CMK (cell line): Measurements from ENCODE around the gene FBRS.

Experiments used
- DNase-seq: peaks from one replicate; pipeline ENCODE4 v3.0.0-alpha.2; 2010; ENCODE audit warnings: low read depth

Gene FBRS

DNA sequence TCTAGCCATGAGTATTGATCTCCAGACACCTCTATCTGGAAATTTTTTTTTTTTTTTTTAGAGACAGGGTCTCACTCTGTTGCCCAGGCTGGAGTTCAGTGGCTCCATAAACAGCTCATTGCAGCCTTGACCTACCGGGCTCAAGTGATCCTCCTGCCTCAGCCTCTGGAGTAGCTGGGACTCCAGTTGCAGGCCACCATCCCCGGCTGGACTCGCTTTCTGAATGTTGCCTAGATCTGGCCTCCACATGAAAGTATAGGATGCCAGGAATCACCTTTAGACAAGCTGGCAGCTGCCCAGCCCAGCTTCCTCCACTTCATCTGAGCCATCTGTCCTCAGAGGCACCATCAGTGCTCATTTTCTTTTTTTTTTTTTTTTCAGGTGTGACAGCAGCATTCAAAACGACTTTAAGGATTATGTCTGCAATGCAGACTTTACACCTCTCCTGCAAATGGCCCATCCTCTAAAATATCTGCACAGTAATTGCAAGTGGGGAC lies 13.8 kb upstream of the FBRS start:
- DNase-seq = no peak

DNA sequence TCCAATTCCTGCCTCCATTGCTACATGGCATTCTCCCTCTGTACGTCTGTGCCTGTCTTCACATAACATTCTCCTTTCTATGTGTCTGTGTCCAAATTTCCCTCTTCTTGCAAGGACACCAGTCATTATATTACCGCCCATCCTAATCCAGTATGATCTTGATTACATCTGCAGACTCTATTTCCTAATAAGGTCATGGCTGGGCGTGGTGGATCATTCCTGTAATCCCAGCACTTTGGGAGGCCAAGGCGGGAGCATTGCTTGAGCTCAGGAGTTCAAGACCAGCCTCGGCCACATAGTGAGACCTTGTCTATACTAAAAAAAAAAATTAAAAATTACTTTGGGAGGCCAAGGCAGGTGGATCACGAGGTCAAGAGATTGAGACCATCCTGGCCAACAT lies 12.5 kb upstream of the FBRS start:
- DNase-seq = no peak

DNA sequence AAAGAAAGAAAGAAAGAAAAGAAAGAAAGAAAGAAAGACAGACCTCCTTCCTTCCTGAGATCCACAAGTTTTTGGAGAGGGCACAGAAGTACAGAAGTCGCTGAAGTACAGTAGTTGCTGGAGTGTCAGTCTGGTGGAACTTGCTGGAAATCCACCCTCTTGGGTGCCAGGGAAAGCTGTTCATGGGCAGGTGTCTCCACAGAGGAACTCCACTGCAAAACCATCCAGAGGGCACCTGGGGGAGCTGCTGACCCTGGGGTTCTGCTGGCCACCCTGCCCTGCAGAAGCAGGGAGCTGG lies 11.0 kb upstream of the FBRS start:
- no peak for DNase-seq

DNA sequence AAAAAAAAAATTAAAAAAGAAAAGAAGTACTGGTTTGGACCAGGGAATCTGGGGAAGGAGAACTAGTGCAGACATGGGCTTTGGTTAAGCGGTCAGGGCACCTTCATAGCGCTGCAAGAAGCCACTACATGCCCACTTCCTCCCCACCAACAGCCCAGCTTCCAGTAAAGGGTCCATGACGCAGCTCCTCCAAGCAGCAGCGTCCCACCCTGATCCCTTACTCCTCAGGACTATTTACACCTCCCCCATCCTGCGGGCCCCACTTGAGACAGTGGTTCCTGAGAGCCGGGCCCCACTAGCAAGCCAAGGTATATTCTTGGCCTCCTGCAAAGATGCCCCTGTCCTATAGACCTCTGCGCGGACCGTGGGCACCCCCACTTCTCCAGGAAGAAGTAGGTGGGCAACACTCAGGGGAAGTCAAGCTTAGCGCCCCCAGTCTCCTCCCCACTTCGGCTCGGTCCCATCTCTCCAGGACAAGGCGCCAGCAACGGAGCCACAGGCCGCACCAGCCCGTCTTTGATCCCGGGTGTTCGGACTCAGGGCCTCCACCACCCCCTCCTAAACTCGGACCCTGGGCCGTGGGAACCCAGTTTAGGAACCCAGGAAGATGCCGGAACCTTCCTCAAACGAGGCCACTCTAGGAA lies 8.4 kb upstream of the FBRS start:
- peak; percentile 36 for DNase-seq

DNA sequence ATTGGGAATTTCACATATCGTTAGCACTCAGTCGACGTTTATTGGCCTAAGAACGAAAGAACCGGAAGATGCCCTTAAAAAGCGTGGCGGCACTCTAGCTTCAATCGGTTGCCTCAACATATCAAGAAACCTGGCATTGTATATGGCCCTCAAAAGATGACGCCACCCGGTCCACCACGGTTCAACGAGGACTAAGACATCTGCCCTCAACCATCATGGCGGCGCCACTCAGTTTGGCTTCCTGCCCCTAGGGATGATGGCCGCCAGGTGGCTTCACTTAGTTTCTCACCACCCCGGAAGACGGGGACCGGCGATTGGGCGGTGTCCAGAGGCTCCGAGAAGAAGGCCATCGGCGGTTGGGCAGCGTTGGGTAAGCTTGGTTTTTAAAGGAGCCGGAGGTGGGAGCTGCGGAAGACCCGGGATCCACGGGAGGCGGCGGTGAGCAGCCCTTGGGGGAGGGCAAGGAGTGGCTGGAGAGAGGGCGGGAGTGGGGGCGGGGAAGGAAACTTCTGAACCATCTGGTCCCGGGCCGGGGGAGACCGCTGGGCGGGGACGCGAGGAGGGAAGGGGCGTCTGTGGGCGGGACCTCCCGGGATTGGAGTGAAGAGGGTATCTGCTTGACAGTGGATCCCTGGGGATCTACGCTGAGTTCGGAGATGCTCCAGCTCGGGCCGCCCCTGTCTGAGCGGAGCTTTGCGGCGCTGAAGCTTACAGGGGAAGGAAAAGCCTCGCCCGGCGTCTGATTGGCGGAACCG lies 7.7 kb upstream of the FBRS start, which contains the start of gene PRR14:
Gene PRR14, plus strand, starts transcription at position 592 of the 755 bp plus-strand sequence. CDS start 686 bp downstream, outside the sequence.
- DNase-seq = peak; percentile 97

DNA sequence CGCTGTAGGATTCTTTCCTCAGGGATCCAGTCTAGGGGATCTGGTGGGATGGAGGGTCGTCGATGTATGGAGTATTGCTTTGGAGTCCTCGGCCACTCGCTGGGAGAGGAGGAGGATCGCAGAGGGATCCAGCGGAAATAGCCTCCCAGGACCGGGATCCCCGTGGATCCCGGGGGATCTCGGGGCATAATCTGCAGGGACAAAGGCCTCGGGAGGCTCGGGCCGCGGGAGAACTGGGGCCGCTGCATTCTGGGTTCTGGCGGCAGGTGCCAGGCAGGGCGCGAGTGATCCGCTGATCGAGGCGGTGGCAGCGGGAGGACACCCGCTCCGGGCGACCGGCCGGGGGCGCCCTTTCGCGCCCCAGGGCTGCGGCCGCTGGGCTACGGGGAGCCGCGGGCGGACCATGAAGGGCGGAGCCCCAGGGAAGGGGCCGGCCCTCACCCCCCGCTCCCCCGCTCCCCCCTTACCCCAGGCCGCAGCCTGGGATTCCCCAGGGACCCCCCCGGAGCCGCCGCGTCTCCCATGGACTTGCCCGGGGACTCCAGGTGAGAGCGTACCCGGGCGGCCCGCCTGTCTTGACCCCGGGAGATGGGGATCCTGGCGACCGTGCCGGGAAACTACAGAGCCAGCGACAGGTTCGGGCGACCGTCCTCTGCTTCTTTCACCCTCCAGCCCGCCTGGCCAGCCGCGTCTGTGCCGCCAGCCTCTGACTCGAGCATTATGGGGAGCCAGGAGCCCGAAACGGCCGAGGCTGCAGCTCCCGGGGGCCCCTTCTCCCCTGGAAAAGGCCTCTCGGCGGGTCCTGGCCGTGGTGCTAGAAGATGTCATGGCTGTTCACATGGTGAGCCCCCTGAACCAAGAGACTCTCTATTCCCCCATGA lies 6.9 kb upstream of the FBRS start:
- peak; percentile 56 for DNase-seq

DNA sequence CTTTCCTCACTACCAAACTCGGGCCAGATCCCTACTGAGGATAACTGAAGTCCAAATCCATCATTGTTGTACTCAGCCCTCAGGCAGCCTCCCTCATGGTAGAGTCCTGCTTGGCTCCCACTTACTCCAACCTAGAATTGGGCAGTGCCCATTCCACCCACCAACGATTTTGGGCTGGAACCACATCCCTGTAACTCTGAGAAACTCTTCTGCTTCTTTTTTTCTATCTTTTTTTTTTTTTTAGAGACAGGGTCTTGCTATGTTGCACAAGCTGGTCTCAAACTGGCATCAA lies 6.3 kb upstream of the FBRS start:
- DNase-seq = no peak

DNA sequence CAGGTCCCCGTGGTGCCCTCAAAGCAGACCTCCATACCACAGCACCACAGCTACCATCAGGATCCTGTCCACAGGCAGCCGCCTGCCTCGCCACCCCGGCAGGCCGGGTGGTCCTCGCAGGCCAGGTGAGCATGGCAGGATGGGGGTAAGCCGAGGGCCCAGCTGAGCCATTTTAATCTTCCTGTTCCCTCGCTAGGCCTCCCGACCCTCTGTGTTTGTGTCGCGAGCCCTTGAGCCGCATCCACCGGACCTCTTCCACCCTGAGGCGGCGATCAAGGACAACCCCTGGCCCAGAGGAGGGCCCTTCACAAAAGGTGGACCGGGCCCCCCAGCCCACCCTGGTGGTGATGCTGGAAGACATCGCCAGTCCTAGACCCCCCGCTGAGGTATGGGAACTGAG lies 5.5 kb upstream of the FBRS start:
- DNase-seq = no peak

DNA sequence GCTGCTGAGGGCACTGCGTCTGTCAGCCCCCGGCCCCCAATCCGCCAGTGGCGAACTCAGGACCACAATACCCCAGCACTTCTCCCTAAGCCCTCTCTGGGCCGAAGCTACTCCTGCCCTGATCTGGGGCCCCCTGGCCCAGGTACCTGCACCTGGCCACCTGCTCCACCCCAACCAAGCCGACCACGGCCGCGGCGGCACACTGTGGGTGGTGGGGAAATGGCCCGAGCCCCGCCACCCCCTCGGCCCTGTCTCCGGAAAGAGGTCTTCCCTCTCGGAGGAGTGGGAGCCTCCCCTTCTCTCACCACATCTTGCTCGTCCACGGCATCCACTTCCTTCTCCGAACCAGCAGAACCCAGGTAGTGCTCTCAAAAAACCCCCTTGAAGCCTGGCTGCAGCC lies 3.4 kb upstream of the FBRS start:
- DNase-seq = no peak

DNA sequence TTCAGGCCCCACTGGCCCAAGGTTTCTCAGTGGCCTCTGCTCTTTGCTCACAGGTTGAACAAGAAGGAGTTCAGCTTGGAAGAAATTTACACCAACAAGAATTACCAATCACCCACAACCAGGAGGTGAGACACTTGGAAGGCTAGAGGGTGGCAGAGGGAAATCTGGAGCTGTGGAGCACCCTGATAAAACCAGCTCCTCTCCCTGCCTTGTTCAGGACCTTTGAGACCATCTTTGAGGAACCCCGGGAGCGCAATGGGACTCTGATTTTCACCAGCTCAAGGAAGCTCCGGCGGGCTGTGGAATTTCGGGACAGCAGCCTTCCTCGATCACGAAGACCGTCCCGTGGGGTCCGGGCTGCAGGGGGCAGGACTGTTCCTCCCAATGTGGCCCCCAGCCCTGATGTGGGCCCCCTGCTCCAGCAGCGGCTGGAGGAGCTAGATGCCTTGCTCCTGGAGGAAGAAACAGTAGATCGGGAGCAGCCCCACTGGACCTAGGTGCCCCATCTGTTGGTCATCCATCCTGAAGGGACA lies 2.4 kb upstream of the FBRS start:
- no peak for DNase-seq

DNA sequence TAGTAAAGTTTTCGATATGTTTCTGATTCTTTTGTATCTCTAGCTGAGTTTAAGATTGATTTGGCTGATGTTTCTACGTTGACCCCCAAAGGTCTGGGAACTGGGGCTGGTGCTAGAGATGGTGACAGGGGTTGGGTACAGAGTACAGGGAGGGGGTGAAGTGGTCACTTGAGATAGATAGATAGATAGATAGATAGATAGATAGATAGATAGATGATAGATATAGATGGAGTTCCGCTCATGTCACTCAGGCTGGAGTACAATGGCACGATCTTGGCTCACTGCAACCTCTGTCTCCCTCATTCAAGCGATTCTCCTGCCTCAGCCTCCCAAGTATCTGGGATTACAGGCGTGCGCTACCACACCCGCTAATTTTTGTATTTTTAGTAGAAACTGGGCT lies 1.8 kb upstream of the FBRS start:
- no peak for DNase-seq

DNA sequence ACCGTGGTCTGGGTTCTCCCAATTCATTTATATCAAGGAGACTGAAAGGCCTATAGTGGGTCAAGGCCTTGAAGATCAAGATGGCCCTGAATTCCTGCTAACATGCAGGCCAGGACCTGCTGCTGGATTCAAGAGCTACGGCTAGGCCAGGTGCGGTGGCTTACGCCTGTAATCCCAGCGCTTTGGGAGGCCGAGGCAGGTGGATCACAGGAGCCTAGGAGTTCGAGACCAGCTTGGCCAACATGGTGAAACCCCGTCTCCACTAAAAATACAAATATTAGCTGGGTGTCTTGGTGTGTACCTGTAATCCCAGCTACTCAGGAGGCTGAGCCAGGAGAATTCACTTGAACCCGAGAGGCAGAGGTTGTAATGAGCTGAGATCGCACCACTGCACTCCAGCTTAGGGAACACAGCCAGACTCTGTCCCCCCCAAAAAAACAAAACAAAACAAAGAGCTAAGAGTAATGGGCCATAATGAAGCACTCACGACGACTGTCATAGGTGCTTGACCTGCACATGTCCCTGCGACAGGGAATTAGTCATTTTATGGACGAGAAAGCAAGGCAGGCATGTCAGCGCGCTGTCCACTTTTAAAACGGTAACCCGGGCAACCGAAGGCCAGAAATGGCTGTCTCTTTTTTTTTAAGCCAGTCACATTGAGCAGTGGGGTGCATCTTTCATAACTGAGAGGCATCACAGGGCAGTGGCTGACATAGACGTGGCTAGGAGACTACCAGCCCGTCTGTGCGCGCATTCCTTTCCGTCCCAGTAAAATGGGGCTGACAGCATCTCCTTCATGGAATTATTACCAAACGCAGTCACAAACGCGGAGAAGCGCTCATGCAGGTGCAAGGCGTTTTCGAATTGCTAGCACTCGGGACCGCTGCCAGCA lies 1.0 kb upstream of the FBRS start:
- DNase-seq = no peak

DNA sequence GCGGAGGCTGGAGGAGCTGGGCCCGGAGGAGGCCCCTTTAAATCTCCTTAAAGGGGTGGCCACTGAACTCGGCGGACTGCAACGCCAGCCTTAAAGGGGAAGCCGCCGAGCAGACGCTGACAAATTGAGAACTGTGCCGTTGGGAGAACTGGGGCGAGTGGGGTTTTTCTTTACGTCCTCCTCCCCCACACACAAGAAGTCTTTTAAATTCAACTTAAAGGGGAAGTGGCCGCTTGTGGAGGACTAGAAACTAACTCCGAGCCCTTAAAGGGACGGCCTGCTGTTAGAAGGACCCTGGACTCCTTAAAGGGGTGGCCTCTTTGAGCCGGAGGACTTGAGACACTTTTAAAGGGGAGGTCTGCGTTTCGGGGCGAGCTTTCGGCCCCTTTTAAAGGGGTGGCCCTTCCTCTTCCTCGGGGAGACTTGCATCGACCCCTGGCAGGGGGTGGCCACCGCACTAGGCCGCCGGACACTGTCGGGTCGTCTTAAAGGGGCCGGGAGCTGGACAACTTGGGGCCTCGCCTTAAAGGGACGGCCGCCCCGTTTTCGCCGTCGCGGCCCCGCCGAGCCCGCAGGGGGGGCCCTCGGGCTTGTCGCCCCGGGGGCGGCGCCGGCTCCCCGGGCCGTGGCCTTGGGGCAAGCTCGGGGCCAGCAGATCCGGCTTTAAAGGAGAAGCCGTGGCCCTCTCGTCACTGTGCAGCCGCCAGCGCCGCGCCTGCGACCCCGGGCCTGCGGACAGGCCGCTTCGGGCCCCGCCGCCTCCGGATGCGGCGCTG lies 688 bp downstream of the FBRS start:
- peak; percentile 88 for DNase-seq

DNA sequence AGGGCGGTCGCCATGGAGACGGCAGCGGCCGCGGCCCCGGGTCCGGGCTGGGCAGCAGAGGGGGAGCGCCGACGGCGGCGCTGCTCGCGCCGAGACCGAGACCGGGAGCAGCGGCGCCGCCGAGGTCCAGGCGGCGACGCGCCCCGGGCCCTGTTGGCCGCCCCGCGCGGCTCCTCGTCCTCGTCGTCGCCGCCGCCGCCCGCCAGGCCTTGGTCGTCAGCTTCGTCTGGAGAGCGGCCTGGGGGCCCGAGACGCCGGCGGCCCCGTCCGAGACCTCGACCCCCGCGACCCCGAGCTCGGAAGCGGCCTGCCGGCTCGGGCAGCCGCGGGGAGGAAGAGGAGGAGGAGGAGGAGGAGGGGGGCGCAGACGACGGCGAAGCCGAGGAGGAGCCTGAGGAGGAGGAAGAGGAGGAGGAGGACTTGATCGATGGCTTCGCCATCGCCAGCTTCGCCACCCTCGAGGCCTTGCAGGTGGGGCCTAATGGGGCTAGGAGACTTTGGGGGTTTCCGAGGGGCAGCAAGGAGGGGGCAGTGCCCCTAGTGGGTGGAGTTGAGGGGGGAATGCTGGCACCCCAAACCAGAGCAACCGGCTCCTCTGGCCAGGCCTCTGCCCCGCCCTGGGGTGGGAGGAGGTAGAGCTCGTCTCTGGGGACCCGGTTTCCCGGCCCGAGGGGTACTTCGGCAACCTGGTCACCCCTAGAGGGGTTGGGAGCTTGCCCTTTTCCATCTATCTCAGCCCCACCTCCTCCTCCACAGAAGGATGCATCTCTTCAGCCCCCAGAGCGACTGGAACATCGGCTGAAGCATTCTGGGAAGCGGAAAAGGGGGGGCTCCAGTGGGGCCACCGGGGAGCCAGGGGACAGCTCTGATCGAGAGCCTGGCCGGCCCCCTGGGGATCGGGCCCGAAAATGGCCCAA lies 1.5 kb downstream of the FBRS start:
- DNase-seq = peak; percentile 39

DNA sequence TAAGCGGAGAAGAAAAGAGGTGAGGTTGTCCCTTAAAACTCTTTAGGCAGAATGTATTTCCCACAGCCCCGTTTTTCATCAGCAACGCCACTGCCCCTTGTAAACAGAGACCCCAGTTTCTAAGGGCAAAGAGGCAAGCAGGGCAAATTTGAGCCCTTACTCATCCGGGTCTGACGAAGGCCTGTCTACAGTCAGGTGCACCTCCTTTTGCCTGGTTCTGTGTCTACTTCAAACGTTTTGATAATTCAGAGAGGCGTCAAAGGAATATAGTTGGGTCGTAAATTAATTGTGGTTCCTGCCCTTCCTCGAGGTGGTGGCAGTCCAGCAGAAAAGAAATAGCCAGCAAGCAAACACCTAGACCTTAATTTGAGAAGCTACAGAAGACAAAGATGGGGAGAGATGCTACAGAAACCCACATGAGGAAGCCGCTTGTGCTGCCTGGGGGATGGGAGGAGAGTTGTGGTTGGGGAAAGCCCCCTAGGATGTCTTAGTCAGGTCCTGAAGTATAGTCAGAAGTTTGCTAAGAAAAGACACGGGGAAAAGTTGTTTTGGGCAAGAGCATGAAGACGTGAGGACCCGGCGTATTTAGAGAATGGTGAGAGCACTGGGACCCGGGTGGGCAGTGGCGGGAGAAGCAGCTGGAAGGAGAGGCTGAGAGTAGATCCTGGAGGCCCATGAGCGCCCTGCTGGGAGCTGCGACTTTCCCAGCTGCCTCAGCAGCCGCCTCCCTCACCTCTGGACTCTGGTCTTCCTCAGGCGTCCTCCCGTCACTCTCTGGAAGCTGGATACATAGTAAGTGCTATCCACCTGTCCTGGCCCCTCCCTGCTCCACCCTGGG lies 2.4 kb downstream of the FBRS start:
- DNase-seq = no peak

DNA sequence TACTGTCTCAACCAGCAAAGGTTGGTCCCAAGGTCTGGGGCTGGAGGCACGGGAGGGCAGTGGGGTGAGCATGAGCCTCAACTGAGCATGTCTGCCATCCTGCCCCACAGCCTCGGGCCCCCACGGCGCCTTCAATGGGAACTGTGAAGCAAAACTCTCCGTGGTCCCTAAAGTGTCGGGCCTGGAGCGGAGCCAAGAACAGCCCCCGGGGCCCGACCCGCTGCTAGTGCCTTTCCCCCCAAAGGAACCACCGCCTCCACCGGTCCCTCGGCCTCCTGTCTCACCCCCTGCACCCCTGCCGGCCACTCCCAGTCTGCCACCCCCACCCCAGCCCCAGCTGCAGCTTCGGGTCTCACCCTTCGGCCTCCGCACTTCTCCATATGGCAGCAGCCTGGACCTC lies 4.2 kb downstream of the FBRS start:
- DNase-seq = no peak

DNA sequence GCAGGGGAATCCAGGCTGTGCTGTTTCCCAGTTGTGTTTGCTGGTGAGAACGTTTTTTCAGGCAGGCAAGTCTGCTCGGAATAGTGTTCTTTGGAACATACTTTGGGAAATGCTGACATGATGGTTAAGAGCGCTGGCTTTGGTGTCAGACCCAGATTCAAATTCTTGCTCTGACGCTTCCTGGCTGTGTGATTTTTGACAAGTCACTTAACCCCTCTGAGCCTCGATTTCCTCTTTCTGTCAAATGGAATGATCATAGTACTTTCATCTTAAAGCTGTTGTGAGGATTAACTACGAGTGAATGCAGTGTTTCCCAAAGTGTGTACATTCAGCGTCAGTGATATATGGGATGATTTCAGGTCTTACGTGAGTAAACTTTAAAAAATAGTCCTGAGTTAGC lies 4.8 kb downstream of the FBRS start:
- no peak for DNase-seq

DNA sequence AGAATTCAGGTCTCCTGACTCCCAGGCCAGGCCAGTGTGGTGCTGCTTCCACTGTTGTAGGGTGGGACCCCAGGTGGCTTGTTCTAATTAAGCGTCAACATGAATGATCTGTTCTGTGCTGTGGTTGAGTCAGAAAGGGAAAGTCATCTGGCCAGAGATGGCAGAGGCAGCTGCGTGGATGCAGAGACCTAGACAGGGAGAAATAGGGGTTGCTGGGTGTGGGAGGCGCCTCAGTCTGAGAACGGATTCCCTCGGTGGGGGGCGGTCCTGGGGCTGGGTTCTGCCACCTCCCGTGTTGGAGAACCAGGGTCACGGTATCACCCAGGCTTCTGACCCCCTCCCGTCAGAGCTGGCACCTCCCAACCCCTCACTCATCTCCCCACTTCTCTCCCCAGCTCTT lies 5.6 kb downstream of the FBRS start:
- DNase-seq = no peak

DNA sequence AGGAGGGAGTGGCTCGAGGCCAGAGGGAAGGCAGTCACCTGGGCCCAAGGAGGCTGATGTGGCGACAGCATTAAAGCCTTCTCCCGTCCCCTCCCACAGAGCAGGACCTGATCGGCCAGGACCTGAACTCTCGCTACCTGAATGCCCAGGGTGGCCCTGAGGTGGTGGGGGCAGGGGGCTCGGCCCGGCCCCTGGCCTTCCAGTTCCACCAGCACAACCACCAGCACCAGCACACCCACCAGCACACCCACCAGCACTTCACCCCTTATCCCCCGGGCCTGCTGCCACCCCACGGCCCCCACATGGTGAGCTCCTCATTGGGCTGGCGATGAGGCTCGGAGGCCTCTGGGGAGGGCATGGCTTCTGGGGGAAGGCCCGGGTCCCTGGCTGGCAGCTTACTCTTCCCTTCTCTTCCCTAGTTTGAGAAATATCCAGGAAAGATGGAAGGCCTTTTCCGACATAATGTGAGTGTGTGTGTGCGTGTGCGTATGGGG lies 6.4 kb downstream of the FBRS start:
- DNase-seq = no peak
